ENCODE results near the gene SMIM20.

SMIM20 gene

GRCh38 chr4:25921922-25922321 lies 7.9 kb downstream of the SMIM20 start:
- no peak for DNase-seq
- in situ Hi-C loops (cut with HindIII; ENCODE audit: low pct_ligation_motif_present, low pct_unique_long_range_greater_than_20kb, low sequenced_read_pairs) = no loop called here

GRCh38 chr4:25922812-25923369 lies 8.9 kb downstream of the SMIM20 start:
- DNase-seq = no peak
- in situ Hi-C loops (cut with HindIII; ENCODE audit: low pct_ligation_motif_present, low pct_unique_long_range_greater_than_20kb, low sequenced_read_pairs) = no loop called here

- DNase-seq = no peak
- in situ Hi-C loops (cut with HindIII; ENCODE audit: low pct_ligation_motif_present, low pct_unique_long_range_greater_than_20kb, low sequenced_read_pairs) = no loop called here
Observed at GRCh38 chr4:25923745-25924144, 9.7 kb downstream of the SMIM20 start.

GRCh38 chr4:25925486-25926201 lies 11.6 kb downstream of the SMIM20 start:
- DNase-seq = peak; percentile 33
- in situ Hi-C loops (cut with HindIII; ENCODE audit: low pct_ligation_motif_present, low pct_unique_long_range_greater_than_20kb, low sequenced_read_pairs) = no loop called here

GRCh38 chr4:25926462-25926861 lies 12.4 kb downstream of the SMIM20 start:
- DNase-seq = no peak
- in situ Hi-C loops (cut with HindIII; ENCODE audit: low pct_ligation_motif_present, low pct_unique_long_range_greater_than_20kb, low sequenced_read_pairs) = no loop called here

GRCh38 chr4:25927361-25928195 lies 13.6 kb downstream of the SMIM20 start:
- in situ Hi-C loops (cut with HindIII; ENCODE audit: low pct_ligation_motif_present, low pct_unique_long_range_greater_than_20kb, low sequenced_read_pairs) = no loop called here
- no peak for DNase-seq

- DNase-seq = no peak
- in situ Hi-C loops (cut with HindIII; ENCODE audit: low pct_ligation_motif_present, low pct_unique_long_range_greater_than_20kb, low sequenced_read_pairs) = no loop called here
Observed at GRCh38 chr4:25928379-25929297, 14.6 kb downstream of the SMIM20 start.

GRCh38 chr4:25929298-25929686 lies 15.3 kb downstream of the SMIM20 start:
- DNase-seq = no peak

GRCh38 chr4:25930731-25931354 lies 16.8 kb downstream of the SMIM20 start:
- no peak for DNase-seq
- in situ Hi-C loops (cut with HindIII; ENCODE audit: low pct_ligation_motif_present, low pct_unique_long_range_greater_than_20kb, low sequenced_read_pairs) = no loop called here

More at GRCh38 chr4:25929298-25929686, 15.3 kb downstream of the SMIM20 start:
- in situ Hi-C loops (cut with HindIII; ENCODE audit: low pct_ligation_motif_present, low pct_unique_long_range_greater_than_20kb, low sequenced_read_pairs) = no loop called here

GRCh38 chr4:25936696-25937095 lies 22.7 kb downstream of the SMIM20 start:
- no peak for DNase-seq
- in situ Hi-C loops (cut with HindIII; ENCODE audit: low pct_ligation_motif_present, low pct_unique_long_range_greater_than_20kb, low sequenced_read_pairs) = no loop called here

- no peak for DNase-seq
- in situ Hi-C loops (cut with HindIII; ENCODE audit: low pct_ligation_motif_present, low pct_unique_long_range_greater_than_20kb, low sequenced_read_pairs) = no loop called here
Observed at GRCh38 chr4:25937801-25938200, 23.8 kb downstream of the SMIM20 start.

- no peak for DNase-seq
Observed at GRCh38 chr4:25938366-25938765, 24.3 kb downstream of the SMIM20 start.

GRCh38 chr4:25938787-25939186 lies 24.8 kb downstream of the SMIM20 start:
- in situ Hi-C loops (cut with HindIII; ENCODE audit: low pct_ligation_motif_present, low pct_unique_long_range_greater_than_20kb, low sequenced_read_pairs) = no loop called here
- no peak for DNase-seq

More at GRCh38 chr4:25938366-25938765, 24.3 kb downstream of the SMIM20 start:
- in situ Hi-C loops (cut with HindIII; ENCODE audit: low pct_ligation_motif_present, low pct_unique_long_range_greater_than_20kb, low sequenced_read_pairs) = no loop called here

- DNase-seq = no peak
- in situ Hi-C loops (cut with HindIII; ENCODE audit: low pct_ligation_motif_present, low pct_unique_long_range_greater_than_20kb, low sequenced_read_pairs) = no loop called here
Observed at GRCh38 chr4:25939330-25939729, 25.3 kb downstream of the SMIM20 start.

GRCh38 chr4:25941457-25942221 lies 27.6 kb downstream of the SMIM20 start:
- in situ Hi-C loops (cut with HindIII; ENCODE audit: low pct_ligation_motif_present, low pct_unique_long_range_greater_than_20kb, low sequenced_read_pairs) = no loop called here

GRCh38 chr4:25943312-25943711 lies 29.3 kb downstream of the SMIM20 start:
- in situ Hi-C loops (cut with HindIII; ENCODE audit: low pct_ligation_motif_present, low pct_unique_long_range_greater_than_20kb, low sequenced_read_pairs) = no loop called here
- no peak for DNase-seq

More at GRCh38 chr4:25941457-25942221, 27.6 kb downstream of the SMIM20 start:
- no peak for DNase-seq

GRCh38 chr4:25943805-25944204 lies 29.8 kb downstream of the SMIM20 start:
- in situ Hi-C loops (cut with HindIII; ENCODE audit: low pct_ligation_motif_present, low pct_unique_long_range_greater_than_20kb, low sequenced_read_pairs) = no loop called here
- no peak for DNase-seq
